HG03439 (cell line): Measurements from ENCODE around the gene PPP2R2D.
"Not testable (repeated sequence)": the region's sequence is repeated elsewhere in the genome, so short reads cannot be mapped to it uniquely, and the experiment has no call there.

Experiments used
- ATAC-seq: cut with Tn5 transposase; IDR thresholded peaks from one replicate; pipeline ENCODE4 v1.9.1; 2021; ENCODE audit warnings: mild to moderate bottlenecking, moderate library complexity; ENCODE audit not compliant: unreplicated experiment

The PPP2R2D gene

GRCh38 chr10:131946321-131946751, 45.5 kb downstream of the PPP2R2D start:
- no peak for ATAC-seq

GRCh38 chr10:131946880-131947279, 46.1 kb downstream of the PPP2R2D start:
- no peak for ATAC-seq

- no peak for ATAC-seq
These were observed 47.0 kb downstream of the PPP2R2D start for GRCh38 chr10:131947631-131948347.

GRCh38 chr10:131948501-131948900, 47.7 kb downstream of the PPP2R2D start:
- ATAC-seq, result no peak

DNA sequence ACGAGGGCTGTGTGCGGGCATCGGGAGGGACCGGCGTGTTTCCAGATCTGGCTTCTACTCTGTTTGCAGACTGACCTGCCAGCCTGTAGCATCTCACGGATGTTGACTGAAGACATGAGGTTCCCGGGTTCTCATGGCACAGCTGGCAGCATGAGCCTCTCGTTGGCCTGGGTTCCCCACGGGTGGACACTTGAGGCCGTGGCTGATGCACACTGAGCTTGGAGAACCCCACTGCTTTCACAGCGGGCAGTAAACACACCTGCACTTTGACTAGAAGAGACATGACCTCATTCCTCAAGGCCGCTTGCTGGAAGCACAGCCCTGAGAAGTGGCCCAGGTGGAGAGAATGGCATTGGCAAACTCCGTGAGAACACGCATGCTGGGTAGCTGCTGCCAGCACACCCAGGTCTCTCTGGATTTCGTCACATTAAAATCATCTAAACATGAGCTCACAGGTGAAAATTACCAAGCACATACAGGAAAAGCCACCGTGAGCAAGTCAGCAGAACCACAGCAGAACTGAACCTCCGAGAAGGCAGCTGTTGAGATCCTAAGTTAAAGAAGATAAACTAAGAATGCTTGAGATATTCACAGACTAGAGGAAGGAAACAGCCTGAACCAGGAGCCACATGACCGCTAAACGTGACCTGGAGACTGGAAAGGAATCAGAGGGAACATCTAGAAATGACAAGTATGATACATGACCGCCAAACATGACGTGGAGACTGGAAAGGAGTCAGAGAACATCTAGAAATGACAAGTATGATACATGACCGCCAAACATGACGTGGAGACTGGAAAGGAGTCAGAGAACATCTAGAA, 48.4 kb downstream of the PPP2R2D start:
- ATAC-seq, result no peak

GRCh38 chr10:131949908-131950307, 49.1 kb downstream of the PPP2R2D start:
- not testable (repeated sequence) for ATAC-seq

GRCh38 chr10:131954356-131954965, 53.7 kb downstream of the PPP2R2D start:
- ATAC-seq, result no peak

- no peak for ATAC-seq
These were observed 55.0 kb downstream of the PPP2R2D start for GRCh38 chr10:131955591-131956340.

DNA sequence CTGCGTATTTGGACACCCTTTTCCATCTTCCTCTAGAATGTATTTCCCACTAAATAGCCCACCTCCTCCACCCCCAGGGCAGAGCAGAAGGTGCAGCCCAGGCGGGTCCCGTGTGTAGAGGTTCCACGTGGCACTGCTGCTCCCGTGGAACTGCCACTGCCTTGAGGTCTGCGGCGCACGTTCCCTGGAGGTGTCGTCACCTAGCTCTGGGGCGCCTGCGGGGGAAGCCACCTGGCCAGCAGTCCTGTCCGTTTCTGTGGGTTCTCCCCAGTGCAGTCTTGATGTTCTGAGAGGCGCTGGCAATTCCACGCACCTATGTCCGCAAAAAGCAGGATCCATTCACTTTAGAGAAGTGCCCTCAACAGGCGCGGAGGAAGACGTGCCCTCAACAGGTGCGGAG, 59.0 kb downstream of the PPP2R2D start:
- no peak for ATAC-seq

DNA sequence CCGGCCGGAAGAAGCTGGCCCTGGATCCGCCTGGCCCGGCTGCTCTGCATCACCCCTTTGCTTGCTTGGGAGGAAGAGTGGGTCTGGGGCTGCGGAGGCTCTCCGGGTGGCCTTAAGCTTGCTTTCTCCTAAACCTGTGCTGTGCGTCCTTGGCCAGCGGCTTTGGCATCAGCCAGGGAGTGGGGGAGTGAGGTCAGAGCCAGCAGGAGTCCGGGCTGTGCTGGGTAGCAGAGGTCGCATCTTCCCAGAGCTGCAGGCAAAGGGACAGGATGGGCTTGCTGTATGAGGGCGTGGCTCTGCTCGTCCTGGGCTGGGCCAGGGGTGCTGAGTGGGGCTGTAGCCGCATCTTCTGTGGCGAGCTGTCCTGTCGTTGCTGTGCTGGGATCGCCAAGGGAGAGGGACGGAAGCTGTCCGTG, 59.8 kb downstream of the PPP2R2D start:
- no peak for ATAC-seq

DNA sequence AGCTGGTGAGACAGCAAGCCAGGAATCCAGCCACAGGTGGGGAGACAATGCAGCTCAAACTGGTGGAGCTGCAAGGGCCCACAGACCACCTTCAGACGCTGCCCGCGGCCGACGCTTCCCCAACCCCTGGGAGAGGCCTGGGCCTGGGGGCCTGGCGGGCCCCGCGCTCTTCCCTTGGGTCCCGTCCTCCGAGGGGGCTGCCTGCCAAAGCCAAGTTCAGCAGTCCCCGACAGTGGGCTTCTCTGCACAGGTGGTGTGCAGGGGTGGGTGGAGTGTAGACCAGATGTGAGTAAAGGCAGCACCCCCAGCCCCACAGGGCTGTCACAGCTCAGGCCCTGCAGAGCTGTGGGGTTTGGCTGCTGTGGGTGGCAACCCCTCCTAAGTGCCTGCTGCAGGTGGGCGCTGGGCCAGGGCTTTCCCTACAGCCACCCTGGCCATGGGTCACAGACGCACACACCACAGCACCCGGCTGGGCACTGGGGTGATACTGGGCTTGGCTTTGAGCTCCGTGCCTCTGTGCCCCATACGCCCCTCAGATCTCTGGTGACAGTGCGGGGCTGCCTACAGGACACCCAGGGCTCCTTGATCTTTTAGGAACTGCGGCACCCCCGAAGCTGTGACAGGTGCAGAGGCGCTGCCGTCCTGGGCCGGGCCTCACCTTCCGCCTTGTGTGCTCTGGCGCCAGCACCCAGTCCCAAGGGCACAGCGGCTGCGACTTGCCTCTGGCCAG, 60.4 kb downstream of the PPP2R2D start:
- no peak for ATAC-seq

GRCh38 chr10:131961777-131962662, 61.2 kb downstream of the PPP2R2D start:
- ATAC-seq, result no peak

GRCh38 chr10:131963350-131963749, 62.5 kb downstream of the PPP2R2D start:
- ATAC-seq, result no peak

DNA sequence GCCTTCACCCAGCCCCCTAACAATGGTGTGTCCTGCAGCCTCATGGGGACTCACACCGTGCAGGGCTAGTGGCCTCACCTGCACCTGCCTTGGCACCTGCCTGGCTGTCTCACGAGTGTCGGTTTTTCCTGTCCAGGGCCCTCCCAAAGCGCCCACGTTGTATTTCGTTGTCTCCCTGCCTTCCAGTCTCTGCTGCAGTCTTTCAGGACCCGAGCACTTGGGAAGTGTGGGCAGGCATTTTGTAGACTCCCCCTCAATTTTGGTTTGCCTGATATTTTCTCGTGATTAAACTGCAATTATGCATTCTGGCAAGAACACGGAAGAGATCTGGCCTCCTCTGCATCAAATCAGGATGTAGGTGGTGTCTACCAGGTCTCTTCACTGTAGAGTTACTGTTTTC, 63.0 kb downstream of the PPP2R2D start:
- ATAC-seq, result no peak

GRCh38 chr10:131964298-131964697, 63.5 kb downstream of the PPP2R2D start:
- ATAC-seq, result no peak

- ATAC-seq, result no peak
These were observed 68.1 kb downstream of the PPP2R2D start for GRCh38 chr10:131968949-131969348.

DNA sequence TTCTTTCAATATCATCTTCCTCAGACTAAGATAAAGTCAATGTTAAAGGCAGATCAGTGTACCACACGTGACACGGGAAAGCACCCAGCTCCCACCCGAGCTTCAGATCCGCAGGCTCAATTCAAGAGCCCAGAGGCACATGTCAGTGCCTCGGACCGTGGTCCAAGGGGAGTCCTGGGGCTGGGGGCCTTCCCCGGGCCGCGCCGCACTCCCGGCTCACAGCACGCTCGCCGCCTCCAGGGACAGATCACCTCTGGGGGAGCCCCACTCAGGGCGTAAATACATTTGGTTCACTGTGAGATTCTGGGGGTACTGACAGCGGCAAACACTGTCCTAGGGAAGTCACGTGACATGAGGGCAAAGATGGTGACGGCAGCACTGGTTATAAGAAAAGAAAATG, 70.1 kb downstream of the PPP2R2D start:
- no peak for ATAC-seq

DNA sequence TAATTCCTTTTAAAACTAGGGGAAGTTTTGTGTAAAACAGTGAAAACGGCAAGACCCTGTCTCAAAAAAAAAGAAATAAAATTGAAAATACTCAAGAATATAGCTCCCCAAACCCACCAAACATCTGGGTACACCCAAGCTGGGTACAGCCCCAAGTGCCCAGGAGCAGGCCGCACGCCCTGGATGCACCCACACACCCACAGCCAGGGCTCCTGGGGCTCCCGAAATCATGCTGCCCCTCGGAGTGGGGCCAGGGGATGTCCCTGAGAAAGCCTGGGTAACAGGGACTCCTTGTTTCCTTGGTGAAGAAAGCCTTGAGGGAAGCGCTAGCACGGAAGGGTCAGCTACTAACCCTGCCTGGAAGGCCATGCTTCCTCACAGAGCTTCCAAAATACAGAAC, 70.8 kb downstream of the PPP2R2D start:
- ATAC-seq, result no peak

DNA sequence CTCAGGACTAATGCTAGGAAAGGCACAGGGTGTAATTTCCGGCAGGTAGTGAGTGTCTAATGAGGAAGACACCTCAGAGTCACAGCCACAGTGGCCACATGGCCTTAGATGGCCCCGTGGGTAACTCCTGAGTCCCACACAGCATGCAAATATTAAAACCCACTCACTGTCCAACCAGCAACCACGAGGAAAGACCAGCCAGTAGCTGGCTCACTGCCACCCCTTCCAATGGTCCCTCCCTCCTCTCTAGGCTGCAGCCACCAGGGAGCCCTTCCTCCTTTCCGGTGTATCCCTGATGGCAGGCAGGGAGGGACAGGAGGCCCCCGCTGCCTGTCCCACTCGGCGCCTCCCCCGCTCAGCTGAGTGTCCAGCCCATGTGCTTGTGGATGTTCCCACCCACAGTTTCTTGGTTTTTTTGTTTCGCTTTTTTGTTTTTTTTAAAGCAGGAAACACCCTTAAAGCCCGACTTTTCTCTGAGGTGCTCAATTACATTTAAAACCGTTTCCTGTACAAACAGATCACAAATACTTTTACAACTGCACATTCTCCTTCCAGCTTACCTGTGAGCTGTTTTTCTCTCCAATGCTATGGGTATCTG, 71.8 kb downstream of the PPP2R2D start:
- ATAC-seq, result no peak
